SK-N-SH treated with all-trans-retinoic acid at 6 μM for 48 hours (cell line): Measurements from ENCODE around the gene CHD1.

Experiments used
- ATAC-seq: fragments of 200-7000 bp; cut with Tn5 transposase; 3 replicates; pipeline ENCODE4 v1.9.1; 2020; ENCODE audit warnings: mild to moderate bottlenecking, moderate library complexity
- ARNTL ChIP-seq: fragments of 450-650 bp; formaldehyde crosslinking; IDR thresholded peaks from 2 replicates; pipeline ENCODE4 v1.5.0; 2020; ENCODE audit warnings: low read depth, mild to moderate bottlenecking, moderate library complexity, borderline replicate concordance
- BACH2 ChIP-seq: fragments of 250-450 bp; sonication (Bioruptor Pico); IDR thresholded peaks from 2 replicates; pipeline ENCODE4 v1.9.0; 2021; ENCODE audit warnings: mild to moderate bottlenecking, borderline replicate concordance
- CREB5 ChIP-seq: fragments of 250-450 bp; sonication (Bioruptor Pico); IDR thresholded peaks from 2 replicates; pipeline ENCODE4 v1.5.1; 2020; ENCODE audit warnings: low read depth, mild to moderate bottlenecking, moderate library complexity
- CSDC2 ChIP-seq: fragments of 250-450 bp; sonication (Bioruptor Pico); IDR thresholded peaks from 2 replicates; pipeline ENCODE4 v1.5.0; 2020; ENCODE audit warnings: mild to moderate bottlenecking, moderate library complexity
- CSRNP3 ChIP-seq: fragments of 250-450 bp; sonication (Bioruptor Pico); IDR thresholded peaks from 2 replicates; pipeline ENCODE4 v1.5.1; 2021; ENCODE audit warnings: mild to moderate bottlenecking, moderate library complexity
- ESRRG ChIP-seq: fragments of 250-450 bp; sonication (Bioruptor Pico); IDR thresholded peaks from 2 replicates; pipeline ENCODE4 v1.6.1; 2021; ENCODE audit warnings: mild to moderate bottlenecking
- GLIS3 ChIP-seq: fragments of 250-450 bp; sonication (Bioruptor Pico); IDR thresholded peaks from 2 replicates; pipeline ENCODE4 v1.5.0; 2020; ENCODE audit warnings: mild to moderate bottlenecking, moderate library complexity
- ISL1 ChIP-seq: fragments of 250-450 bp; sonication (Bioruptor Pico); IDR thresholded peaks from 2 replicates; pipeline ENCODE4 v2.1.2; 2022; ENCODE audit warnings: mild to moderate bottlenecking, moderate library complexity
- OSR1 ChIP-seq: fragments of 250-450 bp; sonication (Bioruptor Pico); IDR thresholded peaks from 2 replicates; pipeline ENCODE4 v1.8.0; 2022; ENCODE audit warnings: moderate library complexity, mild to moderate bottlenecking, inconsistent platforms
- PATZ1 ChIP-seq: fragments of 250-450 bp; sonication (Bioruptor Pico); IDR thresholded peaks from 2 replicates; pipeline ENCODE4 v1.8.0; 2020; ENCODE audit warnings: mild to moderate bottlenecking, moderate library complexity, borderline replicate concordance
- PPARA ChIP-seq: fragments of 250-450 bp; sonication (Bioruptor Pico); IDR thresholded peaks from 2 replicates; pipeline ENCODE4 v1.5.0; 2020; ENCODE audit warnings: mild to moderate bottlenecking, borderline replicate concordance
- RARB ChIP-seq: fragments of 250-450 bp; sonication (Bioruptor Pico); IDR thresholded peaks from 2 replicates; pipeline ENCODE4 v1.8.0; 2021; ENCODE audit warnings: mild to moderate bottlenecking, moderate library complexity
- SNAI2 ChIP-seq: fragments of 250-450 bp; sonication (Bioruptor Pico); IDR thresholded peaks from 2 replicates; pipeline ENCODE4 v1.5.0; 2020; ENCODE audit warnings: mild to moderate bottlenecking, moderate library complexity
- TCF4 ChIP-seq: fragments of 250-450 bp; sonication (Bioruptor Pico); IDR thresholded peaks from 2 replicates; pipeline ENCODE4 v1.8.0; 2021; ENCODE audit warnings: mild to moderate bottlenecking, moderate library complexity, borderline replicate concordance
- TSHZ2 ChIP-seq: fragments of 250-450 bp; sonication (Bioruptor Pico); IDR thresholded peaks from 2 replicates; pipeline ENCODE4 v1.5.0; 2020; ENCODE audit warnings: mild to moderate bottlenecking, moderate library complexity
- ZFP3 ChIP-seq: fragments of 250-450 bp; sonication (Bioruptor Pico); IDR thresholded peaks from 2 replicates; pipeline ENCODE4 v1.5.0; 2020; ENCODE audit warnings: mild to moderate bottlenecking, moderate library complexity
- ZFP30 ChIP-seq: fragments of 450-650 bp; formaldehyde crosslinking; IDR thresholded peaks from 2 replicates; pipeline ENCODE4 v1.5.0; 2022; ENCODE audit warnings: mild to moderate bottlenecking, moderate library complexity
- ZNF565 ChIP-seq: fragments of 450-650 bp; formaldehyde crosslinking; conservative IDR thresholded peaks from 2 replicates; pipeline ENCODE4 v1.5.0; 2020; ENCODE audit warnings: low read depth, mild to moderate bottlenecking, moderate library complexity
- ZNF70 ChIP-seq: fragments of 450-650 bp; formaldehyde crosslinking; IDR thresholded peaks from 2 replicates; pipeline ENCODE4 v1.5.0; 2020; ENCODE audit warnings: mild to moderate bottlenecking, moderate library complexity
- ZNF8 ChIP-seq: fragments of 450-650 bp; formaldehyde crosslinking; IDR thresholded peaks from 2 replicates; pipeline ENCODE4 v1.5.0; 2020; ENCODE audit warnings: mild to moderate bottlenecking, moderate library complexity

CHD1 gene

GRCh38 chr5:98928873-98929709 is at the start of gene CHD1:
Gene CHD1, minus strand, starts transcription at chr5:98929007. Its CDS starts 2,621 bp downstream, at chr5:98926386.
- ATAC-seq: peak; percentile 79
- no peak for TF ChIP-seq RARB (CRISPR knock-in tag)
- no peak for TF ChIP-seq PPARA
- 0 out of 2 replicates have a peak, but pooled peaks have one; percentile 40 for TF ChIP-seq ZNF8 (CRISPR knock-in tag)
- peak; percentile 64; the same call in 1 of the 2 replicates for TF ChIP-seq PATZ1 (CRISPR knock-in tag)
- peak; percentile 62; the same call in 1 of the 2 replicates for TF ChIP-seq ZFP3 (CRISPR knock-in tag)
- TF ChIP-seq ZNF70 (CRISPR knock-in tag): 0 out of 2 replicates have a peak, but pooled peaks have one; percentile 10
- no peak for TF ChIP-seq BACH2 (CRISPR knock-in tag)
- TF ChIP-seq TCF4 (CRISPR knock-in tag): no peak
- TF ChIP-seq CSDC2 (CRISPR knock-in tag): no peak
- TF ChIP-seq CREB5: 0 out of 2 replicates have a peak, but pooled peaks have one; percentile 46

GRCh38 chr5:98978528-98978927 is 49.7 kb upstream of the CHD1 start:
- ATAC-seq: no peak
- no peak for TF ChIP-seq CREB5
- no peak for TF ChIP-seq ESRRG (CRISPR knock-in tag)
- TF ChIP-seq SNAI2: no peak
- no peak for TF ChIP-seq OSR1 (CRISPR knock-in tag)
- TF ChIP-seq PATZ1 (CRISPR knock-in tag): no peak
- no peak for TF ChIP-seq TCF4 (CRISPR knock-in tag)
- no peak for TF ChIP-seq CSRNP3 (CRISPR knock-in tag)
- no peak for TF ChIP-seq ZFP3 (CRISPR knock-in tag)
- TF ChIP-seq ISL1 (CRISPR knock-in tag): no peak
- TF ChIP-seq ZNF565 (CRISPR knock-in tag): no peak

- TF ChIP-seq TSHZ2 (CRISPR knock-in tag): no peak
- TF ChIP-seq ZNF70 (CRISPR knock-in tag): no peak
- TF ChIP-seq ZFP30 (CRISPR knock-in tag): no peak
- no peak for TF ChIP-seq ZFP3 (CRISPR knock-in tag)
- no peak for TF ChIP-seq PPARA
- no peak for TF ChIP-seq CSRNP3 (CRISPR knock-in tag)
- no peak for TF ChIP-seq GLIS3 (CRISPR knock-in tag)
- TF ChIP-seq ARNTL: no peak
- TF ChIP-seq SNAI2: no peak
- no peak for ATAC-seq
Measured at GRCh38 chr5:98977723-98978122, 48.9 kb upstream of the CHD1 start.
